GM19035 (cell line): Measurements from ENCODE around the gene PALMD.

ENCODE experiments used
- ATAC-seq: cut with Tn5 transposase; IDR thresholded peaks from one replicate; pipeline ENCODE4 v1.9.1; 2021; ENCODE audit not compliant: unreplicated experiment

The PALMD gene

DNA sequence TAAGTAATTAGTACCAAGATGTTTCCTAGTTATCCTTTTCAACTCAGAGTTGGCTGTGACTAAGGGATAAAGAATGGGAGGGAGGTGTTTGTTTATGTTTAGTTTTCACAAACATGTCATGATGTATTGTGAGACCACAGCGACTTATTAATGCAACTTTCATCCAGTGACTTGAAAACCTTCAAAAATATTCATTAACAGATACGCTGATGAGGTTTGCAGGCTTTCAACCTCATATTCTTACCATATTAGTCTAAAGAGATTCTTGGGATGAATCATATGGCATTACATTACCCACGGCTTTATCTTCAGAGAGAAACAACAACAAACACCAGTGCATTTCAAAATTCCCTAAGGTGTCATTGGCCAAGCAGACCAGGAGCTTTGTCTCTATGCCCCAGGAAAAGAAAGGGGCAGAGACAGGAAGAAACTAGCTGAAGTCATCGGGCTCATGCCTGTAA, 36.4 kb downstream of the PALMD start:
- no peak for ATAC-seq

DNA sequence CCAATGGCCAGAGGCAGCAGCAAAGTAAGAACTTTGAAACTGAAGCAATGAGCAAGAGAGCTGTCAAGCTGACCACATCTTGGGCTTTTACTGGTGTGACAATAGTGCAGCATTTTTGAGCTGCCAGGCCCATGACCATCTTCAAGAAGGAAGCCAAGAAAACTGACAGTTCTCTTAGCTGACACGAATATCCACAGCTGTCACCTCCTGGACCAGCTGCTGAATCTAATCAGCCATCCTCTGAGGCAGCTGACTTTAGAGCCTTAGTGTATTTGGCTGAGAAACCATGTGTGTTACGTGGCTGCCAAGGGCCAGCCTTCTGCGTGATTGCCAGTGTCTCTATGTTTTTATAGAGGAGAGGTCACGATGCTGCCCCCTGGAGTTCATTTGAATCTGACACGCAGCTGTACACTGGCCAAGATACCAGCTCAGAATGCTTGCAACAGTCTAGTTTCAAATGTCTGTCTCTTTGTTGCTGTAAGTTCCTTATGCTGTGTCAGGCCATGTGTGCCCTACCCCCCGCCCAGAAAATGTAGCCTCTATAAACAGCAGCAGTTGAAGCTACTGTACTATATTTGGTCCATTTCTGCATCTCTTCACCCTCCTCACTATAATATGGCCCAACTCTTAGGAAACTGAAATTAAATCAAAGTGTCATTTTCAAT, 39.7 kb downstream of the PALMD start:
- ATAC-seq = peak; percentile 97

DNA sequence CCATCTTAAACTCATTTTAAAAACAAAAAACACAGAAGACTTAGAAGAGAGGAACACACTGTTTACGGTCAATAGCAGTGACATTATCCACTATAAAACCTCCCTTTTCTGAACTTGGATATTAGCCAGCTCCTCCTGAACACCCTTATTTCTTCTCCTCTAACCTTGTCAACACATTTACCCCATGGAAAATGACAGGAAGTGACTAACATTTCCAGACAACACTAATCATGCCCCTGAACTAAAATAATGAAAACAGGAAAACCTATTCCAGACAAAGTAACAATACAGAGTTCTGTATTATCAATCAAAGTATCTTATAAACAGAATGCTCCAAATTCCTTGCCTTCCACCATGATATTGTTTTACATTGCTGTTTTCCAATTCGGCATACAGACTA, 45.3 kb downstream of the PALMD start:
- no peak for ATAC-seq

DNA sequence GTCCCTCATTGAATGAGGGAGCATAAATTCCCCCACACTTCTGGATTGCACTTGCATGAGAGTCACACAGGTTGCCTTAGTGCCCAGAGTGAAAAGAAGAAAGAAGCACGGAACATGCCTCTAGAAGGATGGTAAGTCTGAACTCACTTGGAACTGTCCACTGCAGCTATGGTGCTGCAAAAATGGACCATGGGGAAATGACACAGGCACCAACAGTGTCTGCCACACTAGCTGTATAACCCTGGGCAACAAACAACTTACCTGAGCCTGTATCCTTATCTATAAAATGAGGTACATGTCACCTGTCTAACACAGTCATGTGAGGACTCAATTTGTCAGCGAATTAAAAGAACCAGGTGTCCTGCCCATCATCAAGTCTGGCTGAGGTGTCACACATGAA, 50.7 kb downstream of the PALMD start:
- ATAC-seq = no peak

DNA sequence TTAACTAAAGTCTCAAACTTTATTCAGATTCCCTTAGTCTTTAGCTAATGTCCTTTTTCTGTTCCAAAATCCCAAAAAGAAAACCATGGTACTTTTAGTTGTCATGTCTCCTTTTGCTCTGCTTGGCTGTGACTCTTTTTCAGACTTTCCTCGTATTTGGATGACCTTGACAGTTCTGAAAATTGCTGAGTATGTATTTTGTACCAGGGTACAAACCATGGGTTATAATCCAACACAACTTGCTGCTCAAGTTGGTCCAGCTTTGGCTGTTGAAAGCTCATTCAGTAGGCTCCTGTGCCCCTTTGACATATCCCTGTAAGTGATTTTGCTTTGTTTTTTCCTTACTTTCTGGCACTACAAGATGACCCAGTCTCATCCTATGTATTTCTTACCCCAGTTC, 51.7 kb downstream of the PALMD start:
- no peak for ATAC-seq

DNA sequence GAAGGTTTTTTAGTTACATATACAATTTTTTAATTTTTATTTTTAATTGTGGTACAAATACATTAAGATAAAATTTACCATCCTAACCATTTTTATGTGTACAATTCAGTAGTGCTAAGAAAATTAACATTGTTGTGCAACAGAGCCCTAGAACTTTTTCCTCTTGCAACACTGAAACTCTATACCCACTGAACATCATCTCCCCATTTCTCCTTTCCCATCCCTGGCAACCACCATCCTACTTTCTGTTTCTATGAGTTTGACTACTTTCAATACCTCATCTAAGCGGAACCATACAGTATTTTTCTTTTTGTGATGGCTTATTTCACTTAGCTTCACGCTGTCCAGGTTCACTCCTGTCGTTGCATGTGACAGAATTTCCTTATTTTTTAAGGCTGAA, 54.1 kb downstream of the PALMD start:
- ATAC-seq = no peak

DNA sequence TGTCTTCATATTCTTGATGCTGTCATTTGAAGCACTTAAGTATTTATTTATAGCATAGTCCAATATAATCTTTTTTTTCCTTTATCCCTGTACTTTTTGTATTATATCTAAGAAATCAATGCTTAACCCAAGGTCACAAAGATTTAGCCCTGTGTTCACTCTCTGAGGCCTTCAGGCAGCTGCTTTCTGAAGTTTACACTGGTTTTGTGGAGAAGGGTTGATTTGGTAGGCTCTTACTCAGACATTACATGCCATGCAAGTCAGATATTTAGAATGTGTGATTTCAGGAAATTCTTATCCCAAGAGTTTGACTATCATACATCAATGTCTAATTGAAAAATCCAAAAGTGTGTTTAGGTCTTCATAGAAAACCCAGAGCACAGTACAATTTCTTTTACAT, 56.3 kb downstream of the PALMD start:
- no peak for ATAC-seq

DNA sequence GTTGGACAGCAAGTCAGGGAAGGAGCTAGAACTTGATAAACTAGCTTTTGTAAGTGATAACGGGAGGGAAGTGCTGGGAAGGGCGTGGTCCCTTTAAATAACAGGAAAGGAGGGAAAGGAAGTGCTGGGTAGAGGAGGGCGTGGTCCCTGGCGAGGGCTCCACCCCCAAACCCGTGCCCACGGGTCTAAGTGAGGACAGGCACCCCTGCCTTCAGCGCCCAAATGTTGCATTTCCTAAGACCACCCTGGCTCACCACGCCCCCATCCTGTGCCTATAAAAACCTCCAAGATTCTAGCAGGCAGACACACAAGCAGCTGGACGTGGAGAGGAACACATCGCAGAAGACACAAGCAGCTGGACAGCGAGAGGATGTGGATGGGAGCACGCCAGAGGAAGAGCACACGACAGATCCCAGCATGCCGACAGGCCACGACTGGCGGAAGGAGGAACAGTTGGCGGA, 58.5 kb downstream of the PALMD start:
- no peak for ATAC-seq

DNA sequence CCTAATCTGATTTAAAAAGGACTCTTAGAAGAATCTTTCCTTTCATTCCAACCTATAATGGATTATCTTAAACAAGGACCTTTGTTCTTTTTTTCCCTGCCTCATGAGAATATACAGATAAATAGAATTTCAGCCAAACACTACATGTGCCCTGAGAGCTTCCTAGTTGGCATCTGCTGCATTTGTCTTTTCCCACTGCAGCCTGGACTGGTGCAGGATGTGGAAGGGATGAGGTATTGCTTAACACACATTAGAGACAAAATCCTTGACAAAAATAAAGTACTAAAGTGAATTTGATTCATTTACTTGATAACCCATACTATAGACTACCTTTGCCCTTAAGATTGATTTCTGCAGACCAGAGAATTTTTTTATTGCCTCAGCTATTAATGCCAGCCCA, 59.5 kb downstream of the PALMD start:
- no peak for ATAC-seq

DNA sequence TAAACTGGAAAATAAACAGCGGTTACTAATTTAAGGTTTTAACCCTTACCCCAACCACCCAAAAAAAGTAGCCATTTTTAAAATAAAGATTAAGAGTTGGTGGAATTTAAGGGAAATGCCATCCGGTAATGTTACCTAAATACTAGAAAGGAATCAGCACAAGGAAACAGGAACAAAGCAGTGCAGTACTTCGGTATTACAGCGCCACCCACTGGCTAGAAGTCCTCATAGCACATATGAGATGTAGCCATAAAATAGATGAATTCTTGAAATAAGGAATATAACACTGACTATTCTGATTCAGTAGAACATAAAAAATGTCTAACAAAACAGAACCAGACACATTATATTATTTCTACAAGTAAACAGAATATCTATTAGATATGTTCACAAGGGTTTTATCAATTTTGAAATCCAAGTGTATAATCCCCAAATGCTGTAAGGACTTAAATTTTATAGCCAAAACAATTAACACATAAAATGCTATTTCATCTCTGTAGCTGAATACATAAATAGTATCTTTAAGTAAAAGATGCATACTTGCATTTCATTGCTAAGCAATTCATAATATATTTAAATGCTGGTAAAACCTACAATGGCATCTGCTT, 61.7 kb downstream of the PALMD start:
- peak; percentile 76 for ATAC-seq

DNA sequence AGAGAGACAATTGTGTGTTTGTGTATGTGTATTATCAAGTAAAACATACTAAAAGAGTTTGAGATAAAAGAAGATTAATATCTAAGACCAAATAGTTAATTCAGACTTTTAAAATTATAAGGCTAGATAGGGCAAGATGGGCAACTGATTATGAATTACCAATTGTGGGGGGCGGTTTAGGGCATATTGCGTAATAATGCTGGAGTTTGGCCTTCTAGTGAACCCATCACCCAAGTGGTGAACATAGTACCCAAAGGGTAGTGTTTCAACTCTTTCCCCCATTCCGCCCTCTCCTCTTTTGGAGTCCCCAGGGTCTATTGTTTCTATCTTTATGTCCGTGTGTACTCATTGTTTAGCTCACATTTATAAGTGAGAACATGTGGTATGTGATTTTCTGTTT, 65.1 kb downstream of the PALMD start:
- no peak for ATAC-seq

DNA sequence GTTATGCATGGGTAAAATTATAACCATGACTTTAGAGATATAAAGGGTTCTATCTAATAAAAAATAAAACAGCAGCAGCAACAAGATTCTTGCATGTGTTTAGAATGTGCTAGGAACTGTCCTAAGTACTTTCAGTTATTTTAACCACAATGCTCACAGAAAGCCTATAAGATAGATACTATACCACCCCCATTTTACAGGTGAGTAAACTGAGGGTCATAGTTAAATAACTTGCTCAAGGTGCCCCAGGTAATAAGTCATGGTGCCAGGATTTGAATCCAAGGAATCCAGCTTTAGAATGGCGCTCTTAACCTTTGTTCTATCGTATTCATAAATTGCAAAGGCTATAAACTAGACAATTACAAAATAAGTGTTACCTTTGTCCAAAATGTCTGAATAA, 67.1 kb downstream of the PALMD start:
- ATAC-seq = no peak

DNA sequence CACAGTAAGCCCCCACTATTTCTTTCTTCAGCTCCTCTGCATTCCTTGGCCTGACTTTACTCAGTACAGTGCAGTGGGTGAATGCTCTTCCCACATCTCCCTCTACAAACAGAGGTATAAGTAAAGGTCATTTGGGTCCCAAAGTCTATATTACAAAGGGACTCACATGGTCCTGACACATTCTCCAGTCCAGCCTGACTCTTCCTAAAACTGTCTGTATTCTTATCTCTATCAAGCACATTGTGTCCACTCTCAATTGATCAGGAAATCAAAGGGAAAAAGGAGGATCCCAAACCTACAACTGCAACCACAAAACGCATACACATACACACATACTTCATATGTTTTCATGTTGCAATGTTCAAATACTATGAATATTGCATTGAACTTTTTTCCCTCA, 71.1 kb downstream of the PALMD start:
- ATAC-seq = no peak

DNA sequence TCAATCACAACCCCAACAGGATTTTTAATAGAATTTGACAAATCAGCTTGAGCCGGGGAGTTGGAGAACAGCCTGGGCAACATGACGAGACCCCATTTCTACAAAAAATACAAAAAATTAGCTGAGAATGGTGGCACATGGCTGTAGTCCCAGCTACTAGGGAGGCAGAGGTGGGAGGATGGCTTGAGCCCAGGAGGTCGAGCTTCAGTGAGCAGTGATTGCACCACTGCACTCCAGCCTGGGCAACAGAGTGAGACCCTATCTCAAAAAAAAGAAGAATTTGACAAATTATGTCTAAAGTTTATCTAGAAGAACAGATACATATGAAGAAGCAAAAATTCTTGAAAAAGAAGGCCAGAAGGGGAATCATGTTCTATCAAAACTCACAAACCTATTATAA, 77.3 kb downstream of the PALMD start:
- no peak for ATAC-seq

DNA sequence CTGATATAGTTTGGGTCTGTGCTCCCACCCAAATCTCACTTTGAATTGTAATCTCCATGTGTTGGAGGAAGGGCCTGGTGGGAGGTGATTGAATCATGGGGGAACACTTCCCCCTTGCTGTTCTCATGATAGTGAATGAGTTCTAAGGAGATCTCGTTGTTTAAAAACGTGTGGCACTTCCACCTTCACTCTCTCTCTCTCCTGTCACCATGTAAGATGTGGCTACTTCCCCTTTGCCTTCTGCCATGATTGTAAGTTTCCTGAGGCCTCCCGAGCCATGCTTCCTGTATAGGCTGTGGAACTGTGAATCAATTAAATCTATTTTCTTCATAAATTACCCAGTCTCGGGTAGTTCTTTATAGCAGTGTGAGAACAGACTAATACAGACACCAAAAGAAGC, 80.1 kb downstream of the PALMD start:
- no peak for ATAC-seq

DNA sequence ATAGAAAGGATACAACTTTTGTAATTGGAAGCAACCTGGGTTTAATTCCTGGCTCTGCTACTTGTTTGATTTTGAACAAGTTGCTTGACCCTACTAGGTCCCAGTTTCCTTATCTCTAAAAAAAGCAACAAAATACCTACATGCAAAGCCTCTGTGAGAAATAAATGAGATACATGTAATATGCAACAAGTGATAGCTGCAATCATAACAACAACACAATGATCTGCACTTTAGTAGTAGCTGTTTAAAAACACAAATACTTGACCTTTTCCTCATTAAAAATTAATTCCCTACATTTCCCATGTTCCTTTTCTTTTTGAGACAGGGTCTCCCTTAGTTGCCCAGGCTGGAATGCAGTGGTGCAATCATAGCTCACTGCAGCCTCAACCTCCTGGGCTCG, 80.5 kb downstream of the PALMD start:
- ATAC-seq = no peak

DNA sequence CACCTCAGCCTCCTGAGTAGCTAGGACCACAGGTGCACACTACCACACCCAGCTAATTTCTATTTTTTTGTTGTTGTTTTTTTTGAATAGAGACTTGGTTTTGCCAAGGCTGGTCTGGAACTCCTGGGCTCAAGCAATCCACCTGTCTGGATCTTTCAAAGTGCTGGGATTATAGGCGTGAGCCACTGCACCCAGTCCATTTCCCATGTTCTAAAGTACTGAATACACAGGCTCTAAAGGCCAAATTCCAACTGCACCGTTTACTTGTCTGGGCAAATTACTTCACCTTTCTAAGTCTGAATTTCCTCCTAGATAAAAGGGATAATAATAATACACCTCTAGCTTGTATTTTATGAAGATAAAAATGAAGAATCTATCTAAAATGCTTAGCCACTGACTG, 80.9 kb downstream of the PALMD start:
- no peak for ATAC-seq

DNA sequence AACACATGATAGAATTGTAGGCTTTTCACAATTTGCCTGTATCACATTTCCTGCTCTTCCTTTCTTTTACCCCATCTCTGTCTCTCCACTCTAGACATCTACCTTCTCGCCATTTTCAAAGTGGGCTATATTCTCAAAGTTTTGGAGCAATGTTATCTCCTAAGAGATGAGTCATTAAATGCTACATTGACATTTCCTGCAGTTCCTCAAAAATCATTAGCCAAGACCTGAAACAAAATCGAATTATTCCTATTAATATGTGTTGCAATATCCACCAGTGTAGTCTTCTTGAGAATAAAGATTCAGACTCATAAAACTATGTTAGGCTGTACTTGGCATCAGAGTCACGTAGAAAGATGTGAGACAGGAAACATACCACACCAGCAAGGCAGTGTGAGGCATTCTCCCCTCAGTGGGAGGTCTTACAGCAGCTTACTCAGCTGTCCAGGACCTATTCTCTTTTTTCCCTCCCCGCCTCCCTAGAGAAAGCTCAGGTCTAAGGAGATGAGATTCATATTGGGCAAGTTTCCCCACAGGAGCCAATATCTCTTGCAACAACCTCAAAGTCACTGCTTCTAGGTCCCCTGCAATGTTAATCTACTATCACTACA, 81.8 kb downstream of the PALMD start:
- ATAC-seq = no peak

DNA sequence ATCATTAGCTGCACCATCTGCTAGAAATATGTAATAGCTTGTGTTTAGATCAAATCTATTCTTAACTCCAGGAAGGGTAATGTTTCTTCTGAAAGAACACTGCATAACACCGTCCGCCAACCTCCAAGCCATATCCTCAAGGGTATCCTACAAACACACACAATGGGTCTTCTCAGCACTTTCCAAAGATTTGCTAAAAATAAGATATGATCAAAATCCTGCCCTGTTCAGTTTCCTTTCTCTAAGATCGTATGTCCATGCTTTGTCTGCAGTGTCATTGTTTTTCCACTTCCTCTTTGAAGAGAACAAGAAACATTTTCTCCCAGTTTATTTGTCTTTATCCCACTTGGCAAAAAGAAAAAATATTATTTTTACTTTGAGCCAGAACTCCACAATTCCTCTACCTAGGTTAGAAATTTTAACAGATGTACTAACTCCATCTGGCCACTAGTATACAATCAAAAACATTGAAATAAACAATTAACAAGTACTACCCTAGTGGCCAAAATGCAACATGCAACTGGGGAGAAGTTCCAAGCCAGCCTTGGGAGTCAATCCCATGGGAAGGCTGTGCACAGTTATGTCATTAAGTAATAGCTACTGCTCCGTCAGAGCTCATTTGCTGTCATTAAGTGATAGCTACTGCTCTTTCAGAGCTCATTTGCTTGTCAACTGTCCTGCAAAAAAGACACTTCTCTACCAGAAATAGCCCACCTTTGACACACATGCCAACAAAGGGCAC, 82.8 kb downstream of the PALMD start:
- no peak for ATAC-seq

DNA sequence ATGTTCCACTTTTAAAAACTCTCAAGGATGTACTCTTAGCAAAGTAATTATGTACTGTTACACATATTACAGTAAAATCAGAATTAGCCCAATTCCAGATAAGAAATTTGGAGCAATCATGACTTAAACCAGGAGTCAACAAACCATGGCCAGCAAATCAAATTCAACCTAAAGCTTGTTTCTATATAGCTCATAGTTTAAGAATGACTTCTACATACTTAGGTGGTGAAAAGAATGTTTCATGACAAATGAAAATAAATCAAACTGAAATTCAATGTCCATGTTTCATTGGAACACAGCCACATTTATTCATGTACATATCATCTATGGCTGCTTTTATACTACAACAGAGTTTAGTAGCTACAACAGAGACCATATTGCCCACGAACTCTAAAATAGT, 85.5 kb downstream of the PALMD start:
- ATAC-seq = no peak

DNA sequence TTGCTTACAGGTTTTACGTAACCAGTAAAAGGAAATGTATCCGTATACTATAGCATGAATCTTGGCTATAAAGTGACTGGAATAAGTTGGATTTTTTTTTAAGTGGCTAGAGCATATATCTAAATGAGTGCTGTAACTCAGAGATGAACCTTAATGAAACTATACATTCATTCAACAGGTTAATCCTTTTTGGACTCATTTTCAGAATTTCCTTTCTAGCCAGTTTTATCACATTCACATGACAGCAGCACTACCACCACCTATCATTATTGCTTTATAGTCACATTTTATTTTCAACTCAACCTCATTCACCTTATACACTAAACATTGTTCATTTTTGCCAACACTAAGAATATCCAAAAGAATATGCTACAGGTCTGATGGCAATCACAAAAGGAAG, 89.9 kb downstream of the PALMD start:
- no peak for ATAC-seq

DNA sequence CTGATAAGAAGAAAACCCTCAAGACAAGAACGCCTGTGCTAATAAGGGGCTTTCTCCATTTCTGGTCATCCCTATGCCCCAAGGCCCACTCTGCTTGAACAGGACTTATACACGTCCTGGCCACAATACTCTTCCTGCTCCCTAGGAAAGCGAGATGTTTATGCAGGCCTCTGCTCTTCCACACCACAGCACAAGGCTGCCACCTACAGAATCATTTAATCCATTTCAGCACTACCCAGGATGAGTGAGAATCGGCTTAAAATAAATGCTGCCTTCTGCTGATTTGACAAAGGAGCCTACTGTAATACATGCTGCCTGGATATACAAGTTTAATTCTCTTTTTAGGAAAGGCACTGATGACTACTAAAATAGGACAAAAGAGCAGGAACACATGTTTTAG, 91.1 kb downstream of the PALMD start:
- ATAC-seq = no peak
